ENCODE results near the gene KLHL3. TPM values are rescaled to one million over a fixed set of nuclear protein-coding genes. Genes with fewer than 3 reads are reported as not detected.

KLHL3 gene
- total and polyA plus RNA-seq, 4 donors = 0.91 to 8.8 (median 3.7) TPM

DNA sequence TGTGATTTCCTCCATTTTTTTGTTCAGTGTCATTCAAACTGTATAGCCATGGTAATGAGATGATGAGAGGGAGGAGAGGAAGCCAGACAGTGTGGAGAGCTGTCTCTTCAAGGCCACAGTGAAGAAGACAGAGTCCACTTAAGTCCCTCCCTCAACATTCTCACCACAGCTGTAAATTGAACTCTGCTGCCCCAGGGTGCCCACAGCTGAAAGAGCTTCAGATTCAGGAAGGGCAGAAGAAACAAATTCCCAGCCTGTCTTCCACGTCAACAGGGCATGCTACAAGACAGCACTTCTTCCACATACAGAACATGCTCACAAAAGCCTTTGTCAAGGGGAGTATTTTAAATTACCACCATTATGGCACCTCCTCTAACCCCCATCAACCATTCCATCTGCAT is 100.4 kb downstream of the KLHL3 start:
- Histone ChIP-seq H3K27ac (ENCODE audit: low read depth in 1 of 2, low read length in 2 of 2) (no peak overlapping the region), H3K27me3 (ENCODE audit: control insufficient read depth in 4 of 4, insufficient read depth in 4 of 4, low read length in 3 of 4) (no peaks in the 10 kb centered on the region), H3K36me3 (ENCODE audit: control insufficient read depth in 4 of 4, insufficient read depth in 3 of 4, low read depth in 1 of 4, low read length in 3 of 4) (no peaks in the 10 kb centered on the region), H3K4me1 (ENCODE audit: control insufficient read depth in 4 of 4, insufficient read depth in 4 of 4, low read length in 3 of 4) (no peaks in the 10 kb centered on the region), H3K9me3 (ENCODE audit: control insufficient read depth in 4 of 4, low read length in 3 of 4) (peaks cover 0 to 5% (median 0%) of the 10 kb centered on the region in 4 donors), H3K4me3 (ENCODE audit: low read depth in 1 of 3, low read length in 3 of 3) (no peak overlapping the region), H3K9ac (ENCODE audit: low read depth in 1 of 2, low read length in 2 of 2) (no peak overlapping the region)
- no peak for TF ChIP-seq FOXA2 (IDR thresholded peaks at IDR 0.05)
- DNase-seq (ENCODE audit: low spot score) = no peak
- WGBS = 81% methylated on average over 1 of the region's 1 CpG

DNA sequence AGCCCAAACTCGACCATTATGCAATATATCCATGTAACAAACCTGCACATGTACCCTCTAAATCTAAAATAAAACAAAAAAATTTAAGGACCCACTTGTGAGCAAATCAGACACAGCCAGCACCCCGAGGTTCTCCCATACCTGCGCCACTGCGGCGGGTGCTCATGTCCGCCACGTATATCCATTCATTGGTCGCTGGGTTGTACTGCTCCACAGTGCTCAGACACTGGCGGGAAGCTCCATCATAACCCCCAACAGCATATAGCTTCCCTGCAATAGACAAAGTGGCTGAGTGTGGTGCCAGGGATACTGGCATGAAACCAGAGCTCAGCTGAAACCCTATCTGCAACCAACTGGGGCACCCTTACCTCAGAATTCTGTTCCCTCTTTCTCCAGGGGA is 102.0 kb downstream of the KLHL3 start:
- Histone ChIP-seq H3K36me3 (ENCODE audit: control insufficient read depth in 4 of 4, insufficient read depth in 3 of 4, low read depth in 1 of 4, low read length in 3 of 4) (no peaks in the 10 kb centered on the region), H3K9ac (ENCODE audit: low read depth in 1 of 2, low read length in 2 of 2) (no peak overlapping the region), H3K4me1 (ENCODE audit: control insufficient read depth in 4 of 4, insufficient read depth in 4 of 4, low read length in 3 of 4) (peaks cover 0 to 2% (median under 1%) of the 10 kb centered on the region in 4 donors), H3K4me3 (ENCODE audit: low read depth in 1 of 3, low read length in 3 of 3) (no peak overlapping the region), H3K27me3 (ENCODE audit: control insufficient read depth in 4 of 4, insufficient read depth in 4 of 4, low read length in 3 of 4) (no peaks in the 10 kb centered on the region), H3K9me3 (ENCODE audit: control insufficient read depth in 4 of 4, low read length in 3 of 4) (peaks cover 0 to 5% (median 0%) of the 10 kb centered on the region in 4 donors), H3K27ac (ENCODE audit: low read depth in 1 of 2, low read length in 2 of 2) (no peak overlapping the region)
- TF ChIP-seq TAF1 (conservative IDR thresholded peaks at IDR 0.05) = no peak
- no peak for TF ChIP-seq NR2F2 (IDR thresholded peaks at IDR 0.05)
- TF ChIP-seq RAD21 (IDR thresholded peaks at IDR 0.05) = no peak
- no peak for TF ChIP-seq YY1 (IDR thresholded peaks at IDR 0.05)
- TF ChIP-seq, protein P1, sequence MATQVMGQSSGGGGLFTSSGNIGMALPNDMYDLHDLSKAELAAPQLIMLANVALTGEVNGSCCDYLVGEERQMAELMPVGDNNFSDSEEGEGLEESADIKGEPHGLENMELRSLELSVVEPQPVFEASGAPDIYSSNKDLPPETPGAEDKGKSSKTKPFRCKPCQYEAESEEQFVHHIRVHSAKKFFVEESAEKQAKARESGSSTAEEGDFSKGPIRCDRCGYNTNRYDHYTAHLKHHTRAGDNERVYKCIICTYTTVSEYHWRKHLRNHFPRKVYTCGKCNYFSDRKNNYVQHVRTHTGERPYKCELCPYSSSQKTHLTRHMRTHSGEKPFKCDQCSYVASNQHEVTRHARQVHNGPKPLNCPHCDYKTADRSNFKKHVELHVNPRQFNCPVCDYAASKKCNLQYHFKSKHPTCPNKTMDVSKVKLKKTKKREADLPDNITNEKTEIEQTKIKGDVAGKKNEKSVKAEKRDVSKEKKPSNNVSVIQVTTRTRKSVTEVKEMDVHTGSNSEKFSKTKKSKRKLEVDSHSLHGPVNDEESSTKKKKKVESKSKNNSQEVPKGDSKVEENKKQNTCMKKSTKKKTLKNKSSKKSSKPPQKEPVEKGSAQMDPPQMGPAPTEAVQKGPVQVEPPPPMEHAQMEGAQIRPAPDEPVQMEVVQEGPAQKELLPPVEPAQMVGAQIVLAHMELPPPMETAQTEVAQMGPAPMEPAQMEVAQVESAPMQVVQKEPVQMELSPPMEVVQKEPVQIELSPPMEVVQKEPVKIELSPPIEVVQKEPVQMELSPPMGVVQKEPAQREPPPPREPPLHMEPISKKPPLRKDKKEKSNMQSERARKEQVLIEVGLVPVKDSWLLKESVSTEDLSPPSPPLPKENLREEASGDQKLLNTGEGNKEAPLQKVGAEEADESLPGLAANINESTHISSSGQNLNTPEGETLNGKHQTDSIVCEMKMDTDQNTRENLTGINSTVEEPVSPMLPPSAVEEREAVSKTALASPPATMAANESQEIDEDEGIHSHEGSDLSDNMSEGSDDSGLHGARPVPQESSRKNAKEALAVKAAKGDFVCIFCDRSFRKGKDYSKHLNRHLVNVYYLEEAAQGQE (IDR thresholded peaks at IDR 0.05) = no peak
- TF ChIP-seq GABPA (IDR thresholded peaks at IDR 0.05 in 1 of 2, conservative IDR thresholded peaks at IDR 0.05 in 1 of 2) = no peak
- no peak for TF ChIP-seq JUND (IDR thresholded peaks at IDR 0.05)
- TF ChIP-seq SP1 (IDR thresholded peaks at IDR 0.05) = no peak
- TF ChIP-seq RXRA (IDR thresholded peaks at IDR 0.05) = no peak
- TF ChIP-seq FOXA1 (IDR thresholded peaks at IDR 0.05) = no peak
- TF ChIP-seq, protein P2, sequence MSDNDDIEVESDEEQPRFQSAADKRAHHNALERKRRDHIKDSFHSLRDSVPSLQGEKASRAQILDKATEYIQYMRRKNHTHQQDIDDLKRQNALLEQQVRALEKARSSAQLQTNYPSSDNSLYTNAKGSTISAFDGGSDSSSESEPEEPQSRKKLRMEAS (IDR thresholded peaks at IDR 0.05) = no peak
- no peak for TF ChIP-seq EGR1 (IDR thresholded peaks at IDR 0.05; ENCODE audit: low read depth in 2 of 2)
- WGBS = 97% methylated on average over 9 of the region's 9 CpGs
- no peak for DNase-seq (ENCODE audit: low spot score)

DNA sequence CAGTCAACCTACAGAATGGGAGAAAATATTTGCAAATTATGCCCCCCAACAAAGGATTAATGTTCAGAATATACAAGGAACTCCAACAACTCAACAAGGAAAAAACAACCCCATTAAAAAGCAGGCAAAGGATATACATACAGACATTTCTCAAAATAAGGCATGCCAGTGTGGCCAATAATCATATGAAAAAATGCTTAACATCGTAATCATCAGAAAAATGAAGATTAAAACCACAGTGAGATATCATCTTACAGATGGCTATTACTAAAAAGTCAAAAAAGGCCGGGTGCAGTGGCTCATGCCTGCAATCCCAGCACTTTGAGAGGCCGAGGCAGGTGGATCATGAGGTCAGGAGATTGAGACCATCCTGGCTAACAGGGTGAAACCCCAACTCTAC is 103.2 kb downstream of the KLHL3 start:
- H3K36me3 ChIP-seq (ENCODE audit: control insufficient read depth in 4 of 4, insufficient read depth in 3 of 4, low read depth in 1 of 4, low read length in 3 of 4) = no peaks in the 10 kb centered on the region
- 94% methylated on average over 3 of the region's 3 CpGs for whole genome bisulfite sequencing
- peaks cover under 1 to 3% (median 2%) of the 10 kb centered on the region in 4 donors for H3K4me1 ChIP-seq (ENCODE audit: control insufficient read depth in 4 of 4, insufficient read depth in 4 of 4, low read length in 3 of 4)
- TF ChIP-seq YY1 (IDR thresholded peaks at IDR 0.05) = no peak
- TF ChIP-seq HNF4G (IDR thresholded peaks at IDR 0.05) = no peak
- no peak for TF ChIP-seq EGR1 (IDR thresholded peaks at IDR 0.05; ENCODE audit: low read depth in 2 of 2)
- no peak for TF ChIP-seq SP1 (IDR thresholded peaks at IDR 0.05)
- TF ChIP-seq, protein P3, sequence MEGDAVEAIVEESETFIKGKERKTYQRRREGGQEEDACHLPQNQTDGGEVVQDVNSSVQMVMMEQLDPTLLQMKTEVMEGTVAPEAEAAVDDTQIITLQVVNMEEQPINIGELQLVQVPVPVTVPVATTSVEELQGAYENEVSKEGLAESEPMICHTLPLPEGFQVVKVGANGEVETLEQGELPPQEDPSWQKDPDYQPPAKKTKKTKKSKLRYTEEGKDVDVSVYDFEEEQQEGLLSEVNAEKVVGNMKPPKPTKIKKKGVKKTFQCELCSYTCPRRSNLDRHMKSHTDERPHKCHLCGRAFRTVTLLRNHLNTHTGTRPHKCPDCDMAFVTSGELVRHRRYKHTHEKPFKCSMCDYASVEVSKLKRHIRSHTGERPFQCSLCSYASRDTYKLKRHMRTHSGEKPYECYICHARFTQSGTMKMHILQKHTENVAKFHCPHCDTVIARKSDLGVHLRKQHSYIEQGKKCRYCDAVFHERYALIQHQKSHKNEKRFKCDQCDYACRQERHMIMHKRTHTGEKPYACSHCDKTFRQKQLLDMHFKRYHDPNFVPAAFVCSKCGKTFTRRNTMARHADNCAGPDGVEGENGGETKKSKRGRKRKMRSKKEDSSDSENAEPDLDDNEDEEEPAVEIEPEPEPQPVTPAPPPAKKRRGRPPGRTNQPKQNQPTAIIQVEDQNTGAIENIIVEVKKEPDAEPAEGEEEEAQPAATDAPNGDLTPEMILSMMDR (IDR thresholded peaks at IDR 0.05; ENCODE audit: low read depth, low read length, missing input control) = no peak
- no peak for TF ChIP-seq GABPA (IDR thresholded peaks at IDR 0.05 in 1 of 2, conservative IDR thresholded peaks at IDR 0.05 in 1 of 2)
- no peak for TF ChIP-seq NR2F2 (IDR thresholded peaks at IDR 0.05)
- TF ChIP-seq, protein P1 (IDR thresholded peaks at IDR 0.05) = no peak
- TF ChIP-seq FOXA1 (IDR thresholded peaks at IDR 0.05) = no peak
- no peak for TF ChIP-seq HNF4A (conservative IDR thresholded peaks at IDR 0.05)
- TF ChIP-seq JUND (IDR thresholded peaks at IDR 0.05) = no peak
- TF ChIP-seq FOXA2 (IDR thresholded peaks at IDR 0.05) = no peak
- no peak for TF ChIP-seq RXRA (IDR thresholded peaks at IDR 0.05)
- DNase-seq (ENCODE audit: low spot score) = no peak
- H3K27ac ChIP-seq (ENCODE audit: low read depth in 1 of 2, low read length in 2 of 2) = no peak overlapping the region
- H3K4me3 ChIP-seq (ENCODE audit: low read depth in 1 of 3, low read length in 3 of 3) = no peak overlapping the region
- no peak overlapping the region for H3K9ac ChIP-seq (ENCODE audit: low read depth in 1 of 2, low read length in 2 of 2)
- H3K27me3 ChIP-seq (ENCODE audit: control insufficient read depth in 4 of 4, insufficient read depth in 4 of 4, low read length in 3 of 4) = no peaks in the 10 kb centered on the region
- peaks cover 0 to 5% (median 0%) of the 10 kb centered on the region in 4 donors for H3K9me3 ChIP-seq (ENCODE audit: control insufficient read depth in 4 of 4, low read length in 3 of 4)

Data from liver (tissue), 9 donors.